Left ventricle myocardium inferior (tissue), 1 donor: ENCODE data around the gene DHRS1. TPM values are rescaled to one million over a fixed set of nuclear protein-coding genes. Genes with fewer than 3 reads are reported as not detected.
A peak's percentile ranks its signal among the peaks of the same experiment; 100 is the strongest.

Experiments used
- DNase-seq: peaks from one replicate; pipeline ENCODE4 v3.0.0-alpha.2; 2020
- H3K27ac ChIP-seq: fragments of 200-600 bp; replicated peaks from 2 replicates; pipeline ENCODE4 v1.8.0; 2021
- H3K27me3 ChIP-seq: fragments of 200-600 bp; 2 replicates; pipeline ENCODE4 v1.8.0; 2021; ENCODE audit warnings: low read depth
- H3K36me3 ChIP-seq: fragments of 200-600 bp; 2 replicates; pipeline ENCODE4 v1.8.0; 2021
- H3K4me1 ChIP-seq: fragments of 200-600 bp; 2 replicates; pipeline ENCODE4 v1.8.0; 2021
- H3K4me3 ChIP-seq: fragments of 200-600 bp; 2 replicates; pipeline ENCODE4 v1.8.0; 2021; ENCODE audit warnings: mild to moderate bottlenecking, moderate library complexity
- H3K9me3 ChIP-seq: fragments of 200-600 bp; replicated peaks from 2 replicates; pipeline ENCODE4 v1.8.0; 2021
- intact Hi-C: fragments of 100-400 bp; cut with micrococcal nuclease; formaldehyde crosslinking; loops from one replicate; pipeline ENCODE4 v1.11.0; 2022
- total RNA-seq: library from RNA; stranded (reverse); fragmentation: NEBNext Ultra II Directional; extraction: Animal tissue kit (Norgen Biotek cat#: 25700); gene quantifications from one replicate; pipeline ENCODE4 v1.2.1, GENCODE V29; 2021
- TF ChIP-seq, protein P1 (sequence below): fragments of 200-600 bp; IDR thresholded peaks from 2 replicates; pipeline ENCODE4 v1.8.0; 2021; ENCODE audit warnings: antibody characterized with exemption, mild to moderate bottlenecking, borderline replicate concordance
- donor health status: DM: no; HTN: yes; CAD: no; lungs with severe emphysema.

DHRS1 gene
- total RNA-seq, 1 donor from 2014 or later = 6.9 TPM

DNA sequence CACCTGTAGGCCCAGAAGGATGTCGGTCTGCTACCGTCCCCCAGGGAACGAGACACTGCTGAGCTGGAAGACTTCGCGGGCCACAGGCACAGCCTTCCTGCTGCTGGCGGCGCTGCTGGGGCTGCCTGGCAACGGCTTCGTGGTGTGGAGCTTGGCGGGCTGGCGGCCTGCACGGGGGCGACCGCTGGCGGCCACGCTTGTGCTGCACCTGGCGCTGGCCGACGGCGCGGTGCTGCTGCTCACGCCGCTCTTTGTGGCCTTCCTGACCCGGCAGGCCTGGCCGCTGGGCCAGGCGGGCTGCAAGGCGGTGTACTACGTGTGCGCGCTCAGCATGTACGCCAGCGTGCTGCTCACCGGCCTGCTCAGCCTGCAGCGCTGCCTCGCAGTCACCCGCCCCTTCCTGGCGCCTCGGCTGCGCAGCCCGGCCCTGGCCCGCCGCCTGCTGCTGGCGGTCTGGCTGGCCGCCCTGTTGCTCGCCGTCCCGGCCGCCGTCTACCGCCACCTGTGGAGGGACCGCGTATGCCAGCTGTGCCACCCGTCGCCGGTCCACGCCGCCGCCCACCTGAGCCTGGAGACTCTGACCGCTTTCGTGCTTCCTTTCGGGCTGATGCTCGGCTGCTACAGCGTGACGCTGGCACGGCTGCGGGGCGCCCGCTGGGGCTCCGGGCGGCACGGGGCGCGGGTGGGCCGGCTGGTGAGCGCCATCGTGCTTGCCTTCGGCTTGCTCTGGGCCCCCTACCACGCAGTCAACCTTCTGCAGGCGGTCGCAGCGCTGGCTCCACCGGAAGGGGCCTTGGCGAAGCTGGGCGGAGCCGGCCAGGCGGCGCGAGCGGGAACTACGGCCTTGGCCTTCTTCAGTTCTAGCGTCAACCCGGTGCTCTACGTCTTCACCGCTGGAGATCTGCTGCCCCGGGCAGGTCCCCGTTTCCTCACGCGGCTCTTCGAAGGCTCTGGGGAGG is 11.3 kb upstream of the DHRS1 start, which contains the start of gene LTB4R:
Gene LTB4R (plus strand): TSS at position 857 of the 959 bp plus-strand sequence. CDS start 4,150 bp downstream, outside the sequence.
- Histone ChIP-seq H3K27ac (peak within 1 kb of the TSS; percentile 88), H3K36me3 (peaks cover 14% of the 10 kb centered on the region), H3K4me1 (peaks cover 82% of the 10 kb centered on the region), H3K27me3 (peaks cover 3% of the 10 kb centered on the region), H3K9me3 (no peaks in the 10 kb centered on the region), H3K4me3 (peak within 1 kb of the TSS; percentile 70)
- DNase-seq = peak; percentile 79
- intact Hi-C loops = no loop called here
- TF ChIP-seq, protein P1, sequence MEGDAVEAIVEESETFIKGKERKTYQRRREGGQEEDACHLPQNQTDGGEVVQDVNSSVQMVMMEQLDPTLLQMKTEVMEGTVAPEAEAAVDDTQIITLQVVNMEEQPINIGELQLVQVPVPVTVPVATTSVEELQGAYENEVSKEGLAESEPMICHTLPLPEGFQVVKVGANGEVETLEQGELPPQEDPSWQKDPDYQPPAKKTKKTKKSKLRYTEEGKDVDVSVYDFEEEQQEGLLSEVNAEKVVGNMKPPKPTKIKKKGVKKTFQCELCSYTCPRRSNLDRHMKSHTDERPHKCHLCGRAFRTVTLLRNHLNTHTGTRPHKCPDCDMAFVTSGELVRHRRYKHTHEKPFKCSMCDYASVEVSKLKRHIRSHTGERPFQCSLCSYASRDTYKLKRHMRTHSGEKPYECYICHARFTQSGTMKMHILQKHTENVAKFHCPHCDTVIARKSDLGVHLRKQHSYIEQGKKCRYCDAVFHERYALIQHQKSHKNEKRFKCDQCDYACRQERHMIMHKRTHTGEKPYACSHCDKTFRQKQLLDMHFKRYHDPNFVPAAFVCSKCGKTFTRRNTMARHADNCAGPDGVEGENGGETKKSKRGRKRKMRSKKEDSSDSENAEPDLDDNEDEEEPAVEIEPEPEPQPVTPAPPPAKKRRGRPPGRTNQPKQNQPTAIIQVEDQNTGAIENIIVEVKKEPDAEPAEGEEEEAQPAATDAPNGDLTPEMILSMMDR = peak; percentile 67

DNA sequence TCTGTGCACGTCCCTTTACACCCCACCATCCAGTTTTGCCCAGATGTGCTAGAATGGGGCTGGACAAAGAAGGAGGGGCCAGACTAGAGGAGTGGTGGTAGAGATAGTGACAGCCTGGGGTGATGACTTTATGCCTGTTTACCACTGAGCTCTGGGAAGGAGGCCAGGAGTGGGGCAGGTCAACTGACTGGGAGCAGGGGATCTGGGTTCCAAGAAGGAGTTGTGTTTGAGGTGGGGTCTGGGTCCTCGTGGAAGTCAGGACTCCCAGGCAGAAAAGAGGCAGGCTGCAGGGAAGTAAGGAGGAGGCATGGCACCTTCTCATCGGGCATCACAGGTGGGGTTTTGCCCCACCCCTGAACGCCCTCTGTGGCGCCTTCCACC is 10.7 kb upstream of the DHRS1 start:
- TF ChIP-seq, protein P1 = no peak

DNA sequence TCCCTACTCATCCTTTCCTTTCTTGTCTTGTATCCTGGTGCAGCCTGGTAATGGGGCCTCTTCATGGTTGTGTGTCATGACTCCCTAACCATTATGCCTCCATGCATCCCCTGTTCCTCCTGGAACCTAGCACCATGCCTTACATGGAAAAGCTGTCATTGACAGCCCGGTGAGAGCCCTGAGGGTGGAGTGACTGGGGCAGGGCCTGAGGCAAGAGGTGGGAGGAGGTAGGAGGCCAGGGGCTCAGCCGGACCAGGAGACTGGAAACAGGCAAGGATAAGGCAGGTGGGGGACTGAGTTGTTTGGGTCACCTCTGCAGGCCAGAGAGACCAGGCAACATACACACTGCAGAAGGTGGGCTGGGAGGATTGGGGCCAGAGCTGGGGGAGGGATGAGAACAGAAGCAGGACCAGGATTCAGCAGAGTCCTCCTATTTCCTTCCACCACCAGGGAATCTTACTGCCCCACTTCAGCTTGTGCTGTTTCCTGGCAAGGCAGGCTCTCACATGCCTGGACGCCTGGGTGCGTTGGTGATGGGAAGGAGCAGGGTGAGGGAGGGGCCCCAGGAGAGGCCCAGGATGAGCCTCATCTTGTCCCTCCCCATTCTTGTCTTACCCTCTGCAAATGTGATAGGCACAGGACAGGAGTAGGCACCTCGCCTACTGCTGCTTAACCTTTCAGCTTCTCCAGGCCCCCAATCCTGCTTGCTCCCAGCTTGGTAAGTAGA is 10.1 kb upstream of the DHRS1 start, which contains the start of gene LTB4R2:
Gene LTB4R2 (plus strand): TSS at position 603 of the 727 bp plus-strand sequence. CDS start 525 bp downstream, outside the sequence.
- DNase-seq = no peak
- peak within 1 kb of the TSS; percentile 88 for H3K27ac ChIP-seq
- H3K4me3 ChIP-seq = peak within 1 kb of the TSS; percentile 70
- no peaks in the 10 kb centered on the region for H3K9me3 ChIP-seq
- H3K4me1 ChIP-seq = peaks cover 70% of the 10 kb centered on the region
- intact Hi-C loops = no loop called here
- H3K36me3 ChIP-seq = peaks cover 26% of the 10 kb centered on the region
- TF ChIP-seq, protein P1 = no peak
- no peaks in the 10 kb centered on the region for H3K27me3 ChIP-seq

More for the DNA sequence above, 10.7 kb upstream of the DHRS1 start:
- no peak for DNase-seq
- intact Hi-C loops = no loop called here
- no peaks in the 10 kb centered on the region for H3K9me3 ChIP-seq
- H3K4me1 ChIP-seq = peaks cover 75% of the 10 kb centered on the region
- H3K27me3 ChIP-seq = no peaks in the 10 kb centered on the region
- H3K4me3 ChIP-seq = peak overlapping the region; percentile 70
- H3K27ac ChIP-seq = peak overlapping the region; percentile 88
- peaks cover 21% of the 10 kb centered on the region for H3K36me3 ChIP-seq

DNA sequence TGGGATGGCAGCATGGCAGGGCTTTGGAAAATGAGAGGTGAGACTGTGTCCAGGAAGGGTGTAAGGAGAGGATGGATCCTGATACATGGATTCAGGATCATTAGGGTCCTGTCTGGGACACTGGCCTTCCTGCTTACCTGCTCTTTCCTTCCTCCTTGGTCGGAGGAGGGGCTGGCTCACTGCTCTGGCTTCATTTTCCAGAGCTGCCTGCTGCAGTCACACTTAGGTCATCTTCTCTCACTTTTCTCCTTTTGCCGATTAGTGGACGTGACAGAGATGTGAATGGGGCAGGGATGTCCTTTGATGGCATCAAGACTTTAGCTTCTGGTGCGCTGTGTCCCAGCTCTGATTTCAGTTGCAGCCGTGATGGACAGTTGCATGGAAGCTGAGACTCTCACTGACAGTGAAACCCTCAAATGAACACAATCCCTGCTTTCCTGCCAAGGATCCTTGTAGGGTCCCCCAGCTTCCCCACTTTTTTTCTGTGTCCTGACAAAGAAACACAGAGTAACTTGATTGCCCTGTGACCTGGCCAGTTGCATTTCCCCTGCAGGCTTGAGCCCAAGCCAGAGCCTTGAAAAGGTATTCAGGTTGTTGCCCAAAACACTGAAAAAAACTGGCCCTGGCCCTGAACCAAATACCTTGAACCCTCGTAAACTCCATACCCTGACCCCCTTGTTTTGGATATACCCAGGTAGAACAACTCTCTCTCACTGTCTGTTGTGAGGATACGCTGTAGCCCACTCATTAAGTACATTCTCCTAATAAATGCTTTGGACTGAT is 9.0 kb upstream of the DHRS1 start:
- TF ChIP-seq, protein P1 = peak; percentile 20
- peaks cover 58% of the 10 kb centered on the region for H3K4me1 ChIP-seq
- no peaks in the 10 kb centered on the region for H3K27me3 ChIP-seq
- H3K4me3 ChIP-seq = no peak overlapping the region
- H3K36me3 ChIP-seq = peaks cover 38% of the 10 kb centered on the region
- no peak for DNase-seq
- H3K9me3 ChIP-seq = no peaks in the 10 kb centered on the region
- intact Hi-C loops = no loop called here
- H3K27ac ChIP-seq = no peak overlapping the region
